Activated CD8-positive, alpha-beta T cell treated with anti-CD3 and anti-CD28 coated beads, Interleukin-2, amount 10 ng/mL, durations not matched to agents 7 days and 5 days (primary cell): ENCODE data around the gene C2. TPM values are rescaled to one million over a fixed set of nuclear protein-coding genes. Genes with fewer than 3 reads are reported as not detected.

Experiments
- ATAC-seq: fragments of 150-1000 bp; cut with Tn5 transposase; one replicate; pipeline ENCODE4 v1.10.0; 2021; ENCODE audit warnings: moderate library complexity
- CTCF ChIA-PET: fragments of 350-600 bp; sonication (Branson Sonifier 250); formaldehyde crosslinking; loops from one replicate; lab custom pipeline; 2021; ENCODE audit warnings: antibody characterized with exemption; lab: Charles Lee
- POLR2A ChIA-PET: fragments of 350-600 bp; sonication (Branson Sonifier 250); formaldehyde crosslinking; loops from one replicate; lab custom pipeline; 2021; ENCODE audit warnings: antibody characterized with exemption; lab: Charles Lee
- DNase-seq: peaks from one replicate; pipeline ENCODE4 v3.0.0-alpha.2; 2020
- H3K27ac Mint-ChIP-seq: one replicate; pipeline ENCODE4 v1.8.0; 2021; ENCODE audit warnings: mild to moderate bottlenecking, mixed read lengths
- H3K27me3 Mint-ChIP-seq: one replicate; pipeline ENCODE4 v1.8.0; 2021; ENCODE audit warnings: low read depth, mixed read lengths
- H3K36me3 Mint-ChIP-seq: one replicate; pipeline ENCODE4 v1.8.0; 2021; ENCODE audit warnings: low read depth, mixed read lengths
- H3K4me1 Mint-ChIP-seq: one replicate; pipeline ENCODE4 v1.8.0; 2021; ENCODE audit warnings: low read depth, mixed read lengths
- H3K4me3 Mint-ChIP-seq: one replicate; pipeline ENCODE4 v1.8.0; 2021; ENCODE audit warnings: mild to moderate bottlenecking, mixed read lengths
- H3K9me3 Mint-ChIP-seq: one replicate; pipeline ENCODE4 v1.8.0; 2022; ENCODE audit warnings: mixed read lengths; ENCODE audit not compliant: insufficient read depth
- total RNA-seq, 2 experiments: library from RNA; stranded (reverse); gene quantifications; one replicate each; pipeline ENCODE4 v1.2.3, GENCODE V29; 2021

Gene C2
- total RNA-seq = under 1 TPM; 0.26 to 0.87 TPM

GRCh38 chr6:31927242-31927862, at the start of gene C2:
C2 (plus strand) TSS chr6:31927717; CDS start chr6:31927753, 36 bp downstream.
- ATAC-seq (no peak), DNase-seq (no peak)
- H3K27me3 Mint-ChIP-seq = peaks cover 2% of the 10 kb centered on the region
- POLR2A ChIA-PET = no interaction called here
- no peaks in the 10 kb centered on the region for H3K9me3 Mint-ChIP-seq
- H3K4me3 Mint-ChIP-seq = no peak within 1 kb of the TSS
- H3K27ac Mint-ChIP-seq = no peak within 1 kb of the TSS
- no peaks in the 10 kb centered on the region for H3K36me3 Mint-ChIP-seq
- no peaks in the 10 kb centered on the region for H3K4me1 Mint-ChIP-seq
- CTCF ChIA-PET = no interaction called here

- Mint-ChIP-seq H3K9me3 (no peaks in the 10 kb centered on the region), H3K36me3 (peaks cover 26% of the 10 kb centered on the region), H3K27ac (no peak overlapping the region), H3K4me3 (no peak overlapping the region), H3K27me3 (no peaks in the 10 kb centered on the region), H3K4me1 (peaks cover 3% of the 10 kb centered on the region)
- DNase-seq = no peak
- POLR2A ChIA-PET = no interaction called here
- CTCF ChIA-PET = interaction anchor here (0.9 kb wide), 1 partner anchor 15 kb away, joined by 5 read pairs; the partner anchor contains the start of gene NEU1
- ATAC-seq = no peak
Observed at GRCh38 chr6:31878222-31878621, 49.3 kb upstream of the C2 start.

GRCh38 chr6:31878726-31879125, 48.8 kb upstream of the C2 start, which contains the start of gene SLC44A4:
SLC44A4 (minus strand) TSS chr6:31878997; CDS start chr6:31878980, 17 bp downstream.
- ATAC-seq (no peak), DNase-seq (no peak)
- H3K4me1 Mint-ChIP-seq = peaks cover 3% of the 10 kb centered on the region
- H3K36me3 Mint-ChIP-seq = peaks cover 26% of the 10 kb centered on the region
- H3K4me3 Mint-ChIP-seq = no peak within 1 kb of the TSS
- ChIA-PET POLR2A (no interaction called here), CTCF (no interaction called here)
- no peaks in the 10 kb centered on the region for H3K9me3 Mint-ChIP-seq
- no peak within 1 kb of the TSS for H3K27ac Mint-ChIP-seq
- H3K27me3 Mint-ChIP-seq = no peaks in the 10 kb centered on the region

- no peak for ATAC-seq
- ChIA-PET POLR2A (no interaction called here), CTCF (no interaction called here)
- Mint-ChIP-seq H3K4me1 (peaks cover 2% of the 10 kb centered on the region), H3K9me3 (no peaks in the 10 kb centered on the region), H3K27ac (no peak overlapping the region), H3K4me3 (no peak overlapping the region), H3K36me3 (peaks cover 26% of the 10 kb centered on the region), H3K27me3 (no peaks in the 10 kb centered on the region)
- no peak for DNase-seq
Observed at GRCh38 chr6:31879143-31879542, 48.4 kb upstream of the C2 start.

- Mint-ChIP-seq H3K27ac (no peak overlapping the region), H3K4me1 (no peaks in the 10 kb centered on the region), H3K9me3 (no peaks in the 10 kb centered on the region), H3K4me3 (no peak overlapping the region), H3K36me3 (peaks cover 26% of the 10 kb centered on the region), H3K27me3 (no peaks in the 10 kb centered on the region)
- no peak for DNase-seq
- ChIA-PET CTCF (no interaction called here), POLR2A (interaction anchor here (0.9 kb wide), 1 partner anchor 40 kb away, joined by 3 read pairs; no protein-coding TSS in a partner anchor)
- no peak for ATAC-seq
Observed at GRCh38 chr6:31879901-31880300, 47.6 kb upstream of the C2 start.

- no peak overlapping the region for H3K4me3 Mint-ChIP-seq
- no peak for ATAC-seq
- no peaks in the 10 kb centered on the region for H3K4me1 Mint-ChIP-seq
- POLR2A ChIA-PET = interaction anchor here (0.9 kb wide), 1 partner anchor 41 kb away, joined by 3 read pairs; no protein-coding TSS in a partner anchor
- peaks cover 31% of the 10 kb centered on the region for H3K36me3 Mint-ChIP-seq
- DNase-seq = no peak
- no peak overlapping the region for H3K27ac Mint-ChIP-seq
- no peaks in the 10 kb centered on the region for H3K9me3 Mint-ChIP-seq
- CTCF ChIA-PET = no interaction called here
- no peaks in the 10 kb centered on the region for H3K27me3 Mint-ChIP-seq
Observed at GRCh38 chr6:31880616-31881015, 46.9 kb upstream of the C2 start.

GRCh38 chr6:31881136-31881859, 46.2 kb upstream of the C2 start:
- ChIA-PET CTCF (no interaction called here), POLR2A (interaction anchor here (0.6 kb wide), 1 partner anchor 226 kb away, joined by 3 read pairs; no protein-coding TSS in a partner anchor)
- H3K27me3 Mint-ChIP-seq = no peaks in the 10 kb centered on the region
- no peak overlapping the region for H3K27ac Mint-ChIP-seq
- no peak overlapping the region for H3K4me3 Mint-ChIP-seq
- peaks cover 36% of the 10 kb centered on the region for H3K36me3 Mint-ChIP-seq
- no peak for ATAC-seq
- no peaks in the 10 kb centered on the region for H3K9me3 Mint-ChIP-seq
- no peaks in the 10 kb centered on the region for H3K4me1 Mint-ChIP-seq
- DNase-seq = no peak

GRCh38 chr6:31882344-31882743, 45.2 kb upstream of the C2 start:
- no peaks in the 10 kb centered on the region for H3K27me3 Mint-ChIP-seq
- DNase-seq = no peak
- peaks cover 39% of the 10 kb centered on the region for H3K36me3 Mint-ChIP-seq
- no peaks in the 10 kb centered on the region for H3K9me3 Mint-ChIP-seq
- no peak overlapping the region for H3K4me3 Mint-ChIP-seq
- no peak overlapping the region for H3K27ac Mint-ChIP-seq
- ChIA-PET CTCF (no interaction called here), POLR2A (interaction anchor here (1.5 kb wide), 1 partner anchor 16 kb away, joined by 3 read pairs; no protein-coding TSS in a partner anchor)
- no peak for ATAC-seq
- no peaks in the 10 kb centered on the region for H3K4me1 Mint-ChIP-seq

GRCh38 chr6:31883676-31884075, 43.8 kb upstream of the C2 start:
- Mint-ChIP-seq H3K36me3 (peaks cover 41% of the 10 kb centered on the region), H3K9me3 (no peaks in the 10 kb centered on the region), H3K27me3 (no peaks in the 10 kb centered on the region), H3K4me3 (no peak overlapping the region), H3K27ac (no peak overlapping the region), H3K4me1 (no peaks in the 10 kb centered on the region)
- ChIA-PET CTCF (no interaction called here), POLR2A (interaction anchor here (1.5 kb wide), 1 partner anchor 15 kb away, joined by 3 read pairs; no protein-coding TSS in a partner anchor)
- DNase-seq (no peak), ATAC-seq (no peak)

- ChIA-PET CTCF (no interaction called here), POLR2A (no interaction called here)
- DNase-seq (no peak), ATAC-seq (no peak)
- Mint-ChIP-seq H3K27me3 (no peaks in the 10 kb centered on the region), H3K27ac (no peak overlapping the region), H3K36me3 (peaks cover 45% of the 10 kb centered on the region), H3K4me1 (no peaks in the 10 kb centered on the region), H3K9me3 (no peaks in the 10 kb centered on the region), H3K4me3 (no peak overlapping the region)
Observed at GRCh38 chr6:31884528-31885035, 42.9 kb upstream of the C2 start.

- H3K4me1 Mint-ChIP-seq = no peaks in the 10 kb centered on the region
- H3K9me3 Mint-ChIP-seq = no peaks in the 10 kb centered on the region
- ATAC-seq (no peak), DNase-seq (no peak)
- no peak overlapping the region for H3K4me3 Mint-ChIP-seq
- ChIA-PET POLR2A (no interaction called here), CTCF (no interaction called here)
- no peak overlapping the region for H3K27ac Mint-ChIP-seq
- no peaks in the 10 kb centered on the region for H3K27me3 Mint-ChIP-seq
- peaks cover 45% of the 10 kb centered on the region for H3K36me3 Mint-ChIP-seq
Observed at GRCh38 chr6:31886541-31886991, 41.0 kb upstream of the C2 start.
